Suprapubic skin (tissue), 4 donors: ENCODE measurements around the gene MUC5AC. TPM values are rescaled to one million over a fixed set of nuclear protein-coding genes. Genes with fewer than 3 reads are reported as not detected.
A peak's percentile ranks its signal among the peaks of the same experiment; 100 is the strongest.

Source experiments
- DNase-seq, 2 donors: peaks; one replicate each; pipeline ENCODE4 v3.0.0-alpha.2; 2019; ENCODE audit warnings: low spot score in 2 of 2
- H3K27ac ChIP-seq: fragments of 200-600 bp; sonication (generic); one replicate; pipeline ENCODE4 v1.5.1; 2019
- H3K27me3 ChIP-seq: fragments of 200-600 bp; sonication (generic); one replicate; pipeline ENCODE4 v1.5.1; 2019
- H3K36me3 ChIP-seq: fragments of 200-600 bp; sonication (generic); one replicate; pipeline ENCODE4 v1.5.1; 2019
- H3K4me1 ChIP-seq: fragments of 200-600 bp; sonication (generic); one replicate; pipeline ENCODE4 v1.5.1; 2019
- H3K4me3 ChIP-seq: fragments of 200-600 bp; sonication (generic); one replicate; pipeline ENCODE4 v1.5.1; 2019; ENCODE audit warnings: mild to moderate bottlenecking
- H3K9me3 ChIP-seq: fragments of 200-600 bp; sonication (generic); one replicate; pipeline ENCODE4 v1.5.1; 2019
- CTCF ChIP-seq, 2 donors: fragments of 200-600 bp in 1 of 2; fragments of 450-650 bp in 1 of 2; sonication (generic) in 1 of 2; IDR thresholded peaks; one replicate each; pipeline ENCODE4 v1.5.1; 2016 to 2019; ENCODE audit warnings: antibody characterized with exemption in 2 of 2, mild to moderate bottlenecking in 1 of 2, moderate library complexity in 1 of 2
- EP300 ChIP-seq: sonication (generic); formaldehyde crosslinking; IDR thresholded peaks from one replicate; pipeline ENCODE4 v1.6.1; 2017; ENCODE audit warnings: antibody characterized with exemption
- POLR2A ChIP-seq, 2 donors: fragments of 450-650 bp; IDR thresholded peaks; one replicate each; pipeline ENCODE4 v1.6.1; 2017; ENCODE audit warnings: antibody characterized with exemption in 2 of 2, mild to moderate bottlenecking in 2 of 2, moderate library complexity in 2 of 2
- POLR2AphosphoS5 ChIP-seq, 3 donors: sonication (generic); formaldehyde crosslinking; IDR thresholded peaks; one replicate each; pipeline ENCODE4 v1.6.1; 2017; ENCODE audit warnings: antibody characterized with exemption in 3 of 3
- WGBS: methylation state at CpG from one replicate; pipeline ENCODE4 v1.1.5; 2018; 5-methylcytosine and 5-hydroxymethylcytosine counted together
- total RNA-seq, 4 donors: library from RNA; depleted of rRNA; stranded (reverse); fragments of >200 nt; gene quantifications; one replicate each; pipeline ENCODE4 v1.1.0, GENCODE V29; 2016

The MUC5AC gene
- total RNA-seq, 4 donors from 2014 or later, result not detected

GRCh38 chr11:1116666-1117390, 40.9 kb upstream of the MUC5AC start:
- no peaks in the 10 kb centered on the region for H3K9me3 ChIP-seq
- WGBS, result 72% methylated on average over 23 of the region's 23 CpGs

GRCh38 chr11:1117992-1118391, 39.8 kb upstream of the MUC5AC start:
- TF ChIP-seq CTCF (IDR thresholded peaks at IDR 0.05) (no peak), EP300 (no peak), POLR2AphosphoS5 (IDR thresholded peaks at IDR 0.05) (no peak), POLR2A (IDR thresholded peaks at IDR 0.05) (no peak)
- Histone ChIP-seq H3K4me1 (no peaks in the 10 kb centered on the region), H3K27ac (no peak overlapping the region), H3K4me3 (no peak overlapping the region), H3K36me3 (no peaks in the 10 kb centered on the region), H3K27me3 (peaks cover 39% of the 10 kb centered on the region), H3K9me3 (no peaks in the 10 kb centered on the region)
- peak; percentile 27 to 56 for DNase-seq
- 62% methylated on average over 2 of the region's 6 CpGs for WGBS

More at GRCh38 chr11:1116666-1117390, 40.9 kb upstream of the MUC5AC start:
- Histone ChIP-seq H3K4me1 (no peaks in the 10 kb centered on the region), H3K4me3 (no peak overlapping the region), H3K27ac (no peak overlapping the region), H3K36me3 (no peaks in the 10 kb centered on the region), H3K27me3 (peaks cover 34% of the 10 kb centered on the region)
- peak; percentile 47 to 72 for DNase-seq
- TF ChIP-seq CTCF (IDR thresholded peaks at IDR 0.05) (no peak), POLR2AphosphoS5 (IDR thresholded peaks at IDR 0.05) (no peak), POLR2A (IDR thresholded peaks at IDR 0.05) (no peak), EP300 (no peak)

GRCh38 chr11:1118755-1119603, 38.8 kb upstream of the MUC5AC start:
- DNase-seq, result peak; percentile 37 to 53
- no peaks in the 10 kb centered on the region for H3K4me1 ChIP-seq
- H3K27ac ChIP-seq, result no peak overlapping the region
- 75% methylated on average over 22 of the region's 22 CpGs for WGBS
- no peaks in the 10 kb centered on the region for H3K36me3 ChIP-seq
- H3K9me3 ChIP-seq, result no peaks in the 10 kb centered on the region
- peaks cover 43% of the 10 kb centered on the region for H3K27me3 ChIP-seq
- no peak overlapping the region for H3K4me3 ChIP-seq
- TF ChIP-seq CTCF (IDR thresholded peaks at IDR 0.05), result no peak
- TF ChIP-seq EP300, result no peak
- no peak for TF ChIP-seq POLR2AphosphoS5 (IDR thresholded peaks at IDR 0.05)
- no peak for TF ChIP-seq POLR2A (IDR thresholded peaks at IDR 0.05)

- Histone ChIP-seq H3K9me3 (no peaks in the 10 kb centered on the region), H3K27me3 (peaks cover 46% of the 10 kb centered on the region), H3K27ac (no peak overlapping the region), H3K4me1 (no peaks in the 10 kb centered on the region), H3K36me3 (no peaks in the 10 kb centered on the region), H3K4me3 (no peak overlapping the region)
- WGBS, result 82% methylated on average over 2 of the region's 17 CpGs
- TF ChIP-seq CTCF (IDR thresholded peaks at IDR 0.05), result no peak
- no peak for TF ChIP-seq EP300
- TF ChIP-seq POLR2A (IDR thresholded peaks at IDR 0.05), result no peak
- TF ChIP-seq POLR2AphosphoS5 (IDR thresholded peaks at IDR 0.05), result no peak
- peak; percentile 52 to 65 for DNase-seq
These were observed 38.1 kb upstream of the MUC5AC start for GRCh38 chr11:1119604-1120146.
